ENCODE data around the gene RGS14.
A peak's percentile ranks its signal among the peaks of the same experiment; 100 is the strongest.
"Not testable (repeated sequence)": the region's sequence is repeated elsewhere in the genome, so short reads cannot be mapped to it uniquely, and the experiment has no call there.

RGS14 gene

GRCh38 chr5:177349762-177350161, 8.0 kb upstream of the RGS14 start:
- no peak for DNase-seq (ENCODE audit: low read depth)

GRCh38 chr5:177350776-177351391, 6.8 kb upstream of the RGS14 start:
- DNase-seq (ENCODE audit: low read depth), result no peak

- DNase-seq (ENCODE audit: low read depth), result peak; percentile 62
Measured at GRCh38 chr5:177351392-177352329, 6.1 kb upstream of the RGS14 start, which contains the start of gene LMAN2. LMAN2 (minus strand) TSS chr5:177351668; CDS start chr5:177351647, 21 bp downstream.

- DNase-seq (ENCODE audit: low read depth), result no peak
Measured at GRCh38 chr5:177353093-177353492, 4.6 kb upstream of the RGS14 start.

- no peak for DNase-seq (ENCODE audit: low read depth)
Measured at GRCh38 chr5:177354256-177354655, 3.5 kb upstream of the RGS14 start.

GRCh38 chr5:177354711-177355110, 3.0 kb upstream of the RGS14 start:
- no peak for DNase-seq (ENCODE audit: low read depth)

- DNase-seq (ENCODE audit: low read depth), result no peak
Measured at GRCh38 chr5:177355162-177355867, 2.4 kb upstream of the RGS14 start.

- no peak for DNase-seq (ENCODE audit: low read depth)
Measured at GRCh38 chr5:177355868-177356168, 1.9 kb upstream of the RGS14 start.

- DNase-seq (ENCODE audit: low read depth), result no peak
Measured at GRCh38 chr5:177356746-177357145, 978 bp upstream of the RGS14 start.

- no peak for DNase-seq (ENCODE audit: low read depth)
Measured at GRCh38 chr5:177357146-177357458, 622 bp upstream of the RGS14 start.

GRCh38 chr5:177358370-177358819, 671 bp downstream of the RGS14 start:
- no peak for DNase-seq (ENCODE audit: low read depth)

- no peak for DNase-seq (ENCODE audit: low read depth)
Measured at GRCh38 chr5:177359451-177359851, 1.7 kb downstream of the RGS14 start.

- DNase-seq (ENCODE audit: low read depth), result no peak
Measured at GRCh38 chr5:177359860-177360259, 2.1 kb downstream of the RGS14 start.

- not testable (repeated sequence) for DNase-seq (ENCODE audit: low read depth)
Measured at GRCh38 chr5:177360740-177361139, 3.0 kb downstream of the RGS14 start.

- no peak for DNase-seq (ENCODE audit: low read depth)
Measured at GRCh38 chr5:177361418-177362291, 3.9 kb downstream of the RGS14 start.

- no peak for DNase-seq (ENCODE audit: low read depth)
Measured at GRCh38 chr5:177362292-177362609, 4.5 kb downstream of the RGS14 start.

GRCh38 chr5:177362610-177363507, 5.1 kb downstream of the RGS14 start:
- no peak for DNase-seq (ENCODE audit: low read depth)

- DNase-seq (ENCODE audit: low read depth), result no peak
Measured at GRCh38 chr5:177363565-177363964, 5.8 kb downstream of the RGS14 start.

- DNase-seq (ENCODE audit: low read depth), result no peak
Measured at GRCh38 chr5:177364159-177364962, 6.6 kb downstream of the RGS14 start.

- DNase-seq (ENCODE audit: low read depth), result no peak
Measured at GRCh38 chr5:177365845-177366527, 8.3 kb downstream of the RGS14 start.
